Measurements from ENCODE around the gene MPL. TPM values are rescaled to one million over a fixed set of nuclear protein-coding genes. Genes with fewer than 3 reads are reported as not detected.

MPL gene
- polyA plus RNA-seq, 1 of the 3 experiments (the other 2 are of a cell fraction), result not detected

DNA sequence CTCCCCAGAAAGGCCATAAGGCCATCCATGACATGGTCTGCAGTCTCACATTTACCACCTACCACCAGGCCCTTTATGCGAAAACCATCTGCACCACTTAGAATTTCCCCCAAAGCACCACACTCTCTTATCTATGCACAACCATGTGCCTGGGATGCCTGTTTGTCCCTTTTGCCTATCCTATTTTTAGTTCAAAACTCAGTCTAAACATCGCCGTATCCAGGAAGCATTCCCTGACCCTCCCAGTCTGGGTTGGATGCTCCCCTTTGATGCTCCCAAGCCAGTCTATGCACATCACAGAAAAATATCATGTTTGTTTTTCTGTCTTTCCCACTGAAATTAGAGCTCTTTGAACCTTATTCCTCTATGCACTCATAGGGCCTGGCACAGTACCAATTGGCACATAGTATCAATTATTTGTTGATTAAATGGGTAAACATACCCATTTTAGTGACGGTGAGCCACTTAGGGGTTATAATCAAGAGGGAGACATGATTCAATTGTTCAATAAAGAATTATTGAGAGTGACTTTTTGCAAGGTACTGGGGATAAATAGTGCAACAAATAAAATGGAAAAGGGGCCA, 6.7 kb downstream of the MPL start:
- Histone ChIP-seq H3K79me2 (ENCODE audit: insufficient read depth) (no peaks in the 10 kb centered on the region), H3K27me3 (ENCODE audit: insufficient read depth) (no peaks in the 10 kb centered on the region), H2AFZ (ENCODE audit: low read depth) (no peak overlapping the region), H3F3A (replicated peaks; ENCODE audit: insufficient read depth) (no peaks in the 10 kb centered on the region), H4K20me1 (ENCODE audit: insufficient read depth) (no peaks in the 10 kb centered on the region), H3K9me3 (no peaks in the 10 kb centered on the region), H3K4me3 (ENCODE audit: low read depth in 2 of 2, low read length in 1 of 2) (no peak overlapping the region), H3K9me2 (no peaks in the 10 kb centered on the region), H3K36me3 (replicated peaks in 1 of 2; ENCODE audit: control insufficient read depth in 1 of 2, insufficient read depth in 2 of 2, low read length in 1 of 2) (no peaks in the 10 kb centered on the region), H3K4me1 (ENCODE audit: control insufficient read depth in 1 of 2, insufficient read depth in 2 of 2, low read depth in 1 of 2, low read length in 1 of 2) (peaks cover 4 to 8% of the 10 kb centered on the region in 2 experiments; a peak in 2 of 4 replicates), H3K9ac (no peak overlapping the region), H3K4me2 (no peak overlapping the region), H3K27ac (ENCODE audit: low read depth in 2 of 2, low read length in 1 of 2) (no peak overlapping the region)
- no peak for DNase-seq
- CTCF ChIA-PET, result no interaction called here
- POLR2A ChIA-PET, result no interaction called here
- TF ChIP-seq, protein P1, sequence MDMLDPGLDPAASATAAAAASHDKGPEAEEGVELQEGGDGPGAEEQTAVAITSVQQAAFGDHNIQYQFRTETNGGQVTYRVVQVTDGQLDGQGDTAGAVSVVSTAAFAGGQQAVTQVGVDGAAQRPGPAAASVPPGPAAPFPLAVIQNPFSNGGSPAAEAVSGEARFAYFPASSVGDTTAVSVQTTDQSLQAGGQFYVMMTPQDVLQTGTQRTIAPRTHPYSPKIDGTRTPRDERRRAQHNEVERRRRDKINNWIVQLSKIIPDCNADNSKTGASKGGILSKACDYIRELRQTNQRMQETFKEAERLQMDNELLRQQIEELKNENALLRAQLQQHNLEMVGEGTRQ (IDR thresholded peaks at IDR 0.05; ENCODE audit: borderline replicate concordance, low read depth, low read length), result no peak
- TF ChIP-seq POLR2AphosphoS5 (IDR thresholded peaks at IDR 0.05; ENCODE audit: low read depth, low read length) (no peak), RAD21 (IDR thresholded peaks at IDR 0.05; ENCODE audit: low read length) (no peak), FOXM1 (IDR thresholded peaks at IDR 0.05; ENCODE audit: low read depth) (no peak), CTCF (IDR thresholded peaks at IDR 0.05) (no peak), TEAD4 (IDR thresholded peaks at IDR 0.05; ENCODE audit: borderline replicate concordance, insufficient read depth) (no peak), TAF1 (IDR thresholded peaks at IDR 0.05; ENCODE audit: borderline replicate concordance, low read depth, low read length) (no peak), SMC3 (IDR thresholded peaks at IDR 0.05; ENCODE audit: low read depth, low read length) (no peak), SIN3A (IDR thresholded peaks at IDR 0.05; ENCODE audit: borderline replicate concordance, low read depth, low read length) (no peak), FOXJ3 (CRISPR knock-in tag; IDR thresholded peaks at IDR 0.05) (no peak), TCF12 (IDR thresholded peaks at IDR 0.05) (no peak)
- TF ChIP-seq, protein P2, sequence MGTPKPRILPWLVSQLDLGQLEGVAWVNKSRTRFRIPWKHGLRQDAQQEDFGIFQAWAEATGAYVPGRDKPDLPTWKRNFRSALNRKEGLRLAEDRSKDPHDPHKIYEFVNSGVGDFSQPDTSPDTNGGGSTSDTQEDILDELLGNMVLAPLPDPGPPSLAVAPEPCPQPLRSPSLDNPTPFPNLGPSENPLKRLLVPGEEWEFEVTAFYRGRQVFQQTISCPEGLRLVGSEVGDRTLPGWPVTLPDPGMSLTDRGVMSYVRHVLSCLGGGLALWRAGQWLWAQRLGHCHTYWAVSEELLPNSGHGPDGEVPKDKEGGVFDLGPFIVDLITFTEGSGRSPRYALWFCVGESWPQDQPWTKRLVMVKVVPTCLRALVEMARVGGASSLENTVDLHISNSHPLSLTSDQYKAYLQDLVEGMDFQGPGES (IDR thresholded peaks at IDR 0.05; ENCODE audit: low read depth, low read length), result no peak
- WGBS (ENCODE audit: low lambda C conversion rate), result 95% methylated on average over 4 of the region's 4 CpGs

- no peak for DNase-seq
- WGBS (ENCODE audit: low lambda C conversion rate), result 43% methylated on average over 3 of the region's 3 CpGs
- TF ChIP-seq TAF1 (IDR thresholded peaks at IDR 0.05; ENCODE audit: borderline replicate concordance, low read depth, low read length), result no peak
- TF ChIP-seq CHD2 (IDR thresholded peaks at IDR 0.05; ENCODE audit: low read length, partially characterized antibody), result no peak
- no peak for TF ChIP-seq SMC3 (IDR thresholded peaks at IDR 0.05; ENCODE audit: low read depth, low read length)
- TF ChIP-seq, protein P3, sequence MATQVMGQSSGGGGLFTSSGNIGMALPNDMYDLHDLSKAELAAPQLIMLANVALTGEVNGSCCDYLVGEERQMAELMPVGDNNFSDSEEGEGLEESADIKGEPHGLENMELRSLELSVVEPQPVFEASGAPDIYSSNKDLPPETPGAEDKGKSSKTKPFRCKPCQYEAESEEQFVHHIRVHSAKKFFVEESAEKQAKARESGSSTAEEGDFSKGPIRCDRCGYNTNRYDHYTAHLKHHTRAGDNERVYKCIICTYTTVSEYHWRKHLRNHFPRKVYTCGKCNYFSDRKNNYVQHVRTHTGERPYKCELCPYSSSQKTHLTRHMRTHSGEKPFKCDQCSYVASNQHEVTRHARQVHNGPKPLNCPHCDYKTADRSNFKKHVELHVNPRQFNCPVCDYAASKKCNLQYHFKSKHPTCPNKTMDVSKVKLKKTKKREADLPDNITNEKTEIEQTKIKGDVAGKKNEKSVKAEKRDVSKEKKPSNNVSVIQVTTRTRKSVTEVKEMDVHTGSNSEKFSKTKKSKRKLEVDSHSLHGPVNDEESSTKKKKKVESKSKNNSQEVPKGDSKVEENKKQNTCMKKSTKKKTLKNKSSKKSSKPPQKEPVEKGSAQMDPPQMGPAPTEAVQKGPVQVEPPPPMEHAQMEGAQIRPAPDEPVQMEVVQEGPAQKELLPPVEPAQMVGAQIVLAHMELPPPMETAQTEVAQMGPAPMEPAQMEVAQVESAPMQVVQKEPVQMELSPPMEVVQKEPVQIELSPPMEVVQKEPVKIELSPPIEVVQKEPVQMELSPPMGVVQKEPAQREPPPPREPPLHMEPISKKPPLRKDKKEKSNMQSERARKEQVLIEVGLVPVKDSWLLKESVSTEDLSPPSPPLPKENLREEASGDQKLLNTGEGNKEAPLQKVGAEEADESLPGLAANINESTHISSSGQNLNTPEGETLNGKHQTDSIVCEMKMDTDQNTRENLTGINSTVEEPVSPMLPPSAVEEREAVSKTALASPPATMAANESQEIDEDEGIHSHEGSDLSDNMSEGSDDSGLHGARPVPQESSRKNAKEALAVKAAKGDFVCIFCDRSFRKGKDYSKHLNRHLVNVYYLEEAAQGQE (IDR thresholded peaks at IDR 0.05; ENCODE audit: low read depth, low read length), result no peak
- no peak for TF ChIP-seq FOXM1 (IDR thresholded peaks at IDR 0.05; ENCODE audit: low read depth)
- no peak for TF ChIP-seq GABPA (IDR thresholded peaks at IDR 0.05; ENCODE audit: low read depth)
- TF ChIP-seq PBX3 (IDR thresholded peaks at IDR 0.05), result no peak
Observed at GRCh38 chr1:43345120-43345519, 7.5 kb downstream of the MPL start.

More at GRCh38 chr1:43345120-43345519, 7.5 kb downstream of the MPL start:
- Histone ChIP-seq H3K36me3 (replicated peaks in 1 of 2; ENCODE audit: control insufficient read depth in 1 of 2, insufficient read depth in 2 of 2, low read length in 1 of 2) (no peaks in the 10 kb centered on the region), H3K79me2 (ENCODE audit: insufficient read depth) (no peaks in the 10 kb centered on the region), H3K27ac (ENCODE audit: low read depth in 2 of 2, low read length in 1 of 2) (no peak overlapping the region), H3K4me1 (ENCODE audit: control insufficient read depth in 1 of 2, insufficient read depth in 2 of 2, low read depth in 1 of 2, low read length in 1 of 2) (peaks cover 11 to 14% of the 10 kb centered on the region in 2 experiments; a peak in 2 of 4 replicates), H2AFZ (ENCODE audit: low read depth) (no peak overlapping the region), H3K4me2 (no peak overlapping the region), H3K9me2 (no peaks in the 10 kb centered on the region), H3K4me3 (ENCODE audit: low read depth in 2 of 2, low read length in 1 of 2) (no peak overlapping the region), H3K27me3 (ENCODE audit: insufficient read depth) (no peaks in the 10 kb centered on the region), H3K9ac (no peak overlapping the region), H3F3A (replicated peaks; ENCODE audit: insufficient read depth) (peaks cover 7% of the 10 kb centered on the region), H4K20me1 (ENCODE audit: insufficient read depth) (no peaks in the 10 kb centered on the region), H3K9me3 (no peaks in the 10 kb centered on the region)
- CTCF ChIA-PET, result no interaction called here
- POLR2A ChIA-PET, result no interaction called here

All from SK-N-SH (cell line).